ENCODE measurements around the gene PCDHGB1.

PCDHGB1 gene

DNA sequence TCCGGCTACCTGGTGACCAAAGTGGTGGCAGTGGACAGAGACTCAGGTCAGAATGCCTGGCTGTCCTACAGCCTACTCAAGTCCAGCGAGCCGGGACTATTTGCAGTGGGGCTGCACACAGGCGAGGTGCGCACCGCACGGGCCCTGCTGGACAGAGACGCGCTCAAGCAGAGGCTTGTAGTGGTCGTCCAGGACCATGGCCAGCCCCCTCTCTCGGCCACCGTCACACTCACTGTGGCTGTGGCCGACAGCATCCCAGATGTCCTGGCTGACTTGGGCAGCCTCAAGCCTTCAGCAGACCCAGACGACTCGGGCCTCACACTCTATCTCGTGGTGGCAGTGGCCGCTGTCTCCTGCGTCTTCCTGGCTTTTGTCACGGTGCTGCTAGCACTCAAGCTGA, 7.1 kb downstream of the PCDHGB1 start:
- no peak for TF ChIP-seq SPI1 (IDR thresholded peaks at IDR 0.05; ENCODE audit: borderline replicate concordance, low read depth)
- TF ChIP-seq GABPA (IDR thresholded peaks at IDR 0.05; ENCODE audit: low read depth), result no peak
- TF ChIP-seq, protein P1, sequence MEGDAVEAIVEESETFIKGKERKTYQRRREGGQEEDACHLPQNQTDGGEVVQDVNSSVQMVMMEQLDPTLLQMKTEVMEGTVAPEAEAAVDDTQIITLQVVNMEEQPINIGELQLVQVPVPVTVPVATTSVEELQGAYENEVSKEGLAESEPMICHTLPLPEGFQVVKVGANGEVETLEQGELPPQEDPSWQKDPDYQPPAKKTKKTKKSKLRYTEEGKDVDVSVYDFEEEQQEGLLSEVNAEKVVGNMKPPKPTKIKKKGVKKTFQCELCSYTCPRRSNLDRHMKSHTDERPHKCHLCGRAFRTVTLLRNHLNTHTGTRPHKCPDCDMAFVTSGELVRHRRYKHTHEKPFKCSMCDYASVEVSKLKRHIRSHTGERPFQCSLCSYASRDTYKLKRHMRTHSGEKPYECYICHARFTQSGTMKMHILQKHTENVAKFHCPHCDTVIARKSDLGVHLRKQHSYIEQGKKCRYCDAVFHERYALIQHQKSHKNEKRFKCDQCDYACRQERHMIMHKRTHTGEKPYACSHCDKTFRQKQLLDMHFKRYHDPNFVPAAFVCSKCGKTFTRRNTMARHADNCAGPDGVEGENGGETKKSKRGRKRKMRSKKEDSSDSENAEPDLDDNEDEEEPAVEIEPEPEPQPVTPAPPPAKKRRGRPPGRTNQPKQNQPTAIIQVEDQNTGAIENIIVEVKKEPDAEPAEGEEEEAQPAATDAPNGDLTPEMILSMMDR (IDR thresholded peaks at IDR 0.05; ENCODE audit: insufficient read depth, low read length), result no peak
- TF ChIP-seq, protein P2, sequence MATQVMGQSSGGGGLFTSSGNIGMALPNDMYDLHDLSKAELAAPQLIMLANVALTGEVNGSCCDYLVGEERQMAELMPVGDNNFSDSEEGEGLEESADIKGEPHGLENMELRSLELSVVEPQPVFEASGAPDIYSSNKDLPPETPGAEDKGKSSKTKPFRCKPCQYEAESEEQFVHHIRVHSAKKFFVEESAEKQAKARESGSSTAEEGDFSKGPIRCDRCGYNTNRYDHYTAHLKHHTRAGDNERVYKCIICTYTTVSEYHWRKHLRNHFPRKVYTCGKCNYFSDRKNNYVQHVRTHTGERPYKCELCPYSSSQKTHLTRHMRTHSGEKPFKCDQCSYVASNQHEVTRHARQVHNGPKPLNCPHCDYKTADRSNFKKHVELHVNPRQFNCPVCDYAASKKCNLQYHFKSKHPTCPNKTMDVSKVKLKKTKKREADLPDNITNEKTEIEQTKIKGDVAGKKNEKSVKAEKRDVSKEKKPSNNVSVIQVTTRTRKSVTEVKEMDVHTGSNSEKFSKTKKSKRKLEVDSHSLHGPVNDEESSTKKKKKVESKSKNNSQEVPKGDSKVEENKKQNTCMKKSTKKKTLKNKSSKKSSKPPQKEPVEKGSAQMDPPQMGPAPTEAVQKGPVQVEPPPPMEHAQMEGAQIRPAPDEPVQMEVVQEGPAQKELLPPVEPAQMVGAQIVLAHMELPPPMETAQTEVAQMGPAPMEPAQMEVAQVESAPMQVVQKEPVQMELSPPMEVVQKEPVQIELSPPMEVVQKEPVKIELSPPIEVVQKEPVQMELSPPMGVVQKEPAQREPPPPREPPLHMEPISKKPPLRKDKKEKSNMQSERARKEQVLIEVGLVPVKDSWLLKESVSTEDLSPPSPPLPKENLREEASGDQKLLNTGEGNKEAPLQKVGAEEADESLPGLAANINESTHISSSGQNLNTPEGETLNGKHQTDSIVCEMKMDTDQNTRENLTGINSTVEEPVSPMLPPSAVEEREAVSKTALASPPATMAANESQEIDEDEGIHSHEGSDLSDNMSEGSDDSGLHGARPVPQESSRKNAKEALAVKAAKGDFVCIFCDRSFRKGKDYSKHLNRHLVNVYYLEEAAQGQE (IDR thresholded peaks at IDR 0.05; ENCODE audit: insufficient replicate concordance, low read depth), result peak; percentile 55
- TF ChIP-seq POLR2AphosphoS5 (IDR thresholded peaks at IDR 0.05; ENCODE audit: low read depth), result no peak
- no peaks in the 10 kb centered on the region for H3K27me3 ChIP-seq (ENCODE audit: insufficient read depth, poor library complexity, severe bottlenecking)
- no peak overlapping the region for H3K27ac ChIP-seq (replicated peaks)
- no peak overlapping the region for H3K4me3 ChIP-seq (replicated peaks; ENCODE audit: insufficient read depth, low read length)
- no peak for DNase-seq (ENCODE audit: low read depth in 1 of 2, low spot score in 1 of 2)

DNA sequence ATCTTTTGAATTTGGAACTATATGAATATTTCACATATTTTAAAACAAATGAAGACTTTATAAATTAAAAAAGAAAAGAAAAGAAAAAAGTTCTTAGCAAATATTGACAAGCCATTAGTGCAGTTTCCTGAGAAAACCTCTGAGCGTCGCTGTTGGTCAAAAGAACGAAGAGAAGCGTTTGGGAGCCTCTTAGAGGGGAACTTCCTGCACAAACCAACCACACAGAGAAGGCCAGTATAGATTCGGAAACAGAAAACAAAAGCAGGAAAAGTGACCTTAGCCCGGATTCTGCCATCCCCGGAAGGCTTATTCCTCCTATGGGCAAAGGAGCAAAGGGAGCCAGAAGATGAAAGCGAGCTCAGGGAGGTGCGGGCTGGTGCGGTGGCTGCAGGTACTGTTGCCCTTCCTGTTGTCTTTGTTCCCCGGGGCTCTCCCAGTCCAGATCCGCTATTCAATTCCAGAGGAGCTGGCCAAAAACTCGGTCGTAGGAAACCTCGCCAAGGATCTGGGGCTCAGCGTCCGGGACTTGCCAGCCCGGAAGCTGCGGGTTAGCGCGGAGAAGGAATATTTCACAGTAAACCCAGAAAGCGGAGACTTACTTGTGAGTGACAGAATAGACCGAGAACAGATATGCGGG, 10.0 kb downstream of the PCDHGB1 start, which contains the start of gene PCDHGB2:
Gene PCDHGB2, plus strand, starts transcription at position 205 of the 637 bp plus-strand sequence. Its CDS starts 142 bp downstream, at position 347.
- Histone ChIP-seq H3K27me3 (ENCODE audit: insufficient read depth, poor library complexity, severe bottlenecking) (no peaks in the 10 kb centered on the region), H3K27ac (replicated peaks) (no peak within 1 kb of the TSS), H3K4me3 (replicated peaks; ENCODE audit: insufficient read depth, low read length) (no peak within 1 kb of the TSS)
- TF ChIP-seq POLR2AphosphoS5 (IDR thresholded peaks at IDR 0.05; ENCODE audit: low read depth) (no peak), GABPA (IDR thresholded peaks at IDR 0.05; ENCODE audit: low read depth) (no peak), SPI1 (IDR thresholded peaks at IDR 0.05; ENCODE audit: borderline replicate concordance, low read depth) (no peak)
- TF ChIP-seq, protein P2 (IDR thresholded peaks at IDR 0.05; ENCODE audit: insufficient replicate concordance, low read depth), result no peak
- TF ChIP-seq, protein P1 (IDR thresholded peaks at IDR 0.05; ENCODE audit: insufficient read depth, low read length), result no peak
- no peak for DNase-seq (ENCODE audit: low read depth in 1 of 2, low spot score in 1 of 2)

DNA sequence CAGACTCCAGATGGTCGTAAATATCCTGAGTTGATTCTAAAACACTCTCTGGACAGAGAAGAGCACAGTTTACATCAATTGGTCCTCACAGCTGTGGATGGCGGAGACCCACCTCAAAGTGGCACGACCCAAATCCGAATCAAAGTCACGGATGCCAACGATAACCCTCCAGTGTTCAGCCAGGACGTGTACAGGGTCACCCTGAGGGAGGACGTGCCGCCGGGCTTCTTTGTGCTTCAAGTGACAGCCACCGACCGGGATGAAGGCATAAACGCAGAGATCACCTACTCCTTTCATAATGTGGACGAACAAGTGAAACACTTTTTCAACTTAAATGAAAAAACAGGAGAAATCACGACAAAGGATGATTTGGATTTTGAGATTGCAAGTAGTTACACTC, 10.8 kb downstream of the PCDHGB1 start:
- Histone ChIP-seq H3K4me3 (replicated peaks; ENCODE audit: insufficient read depth, low read length) (no peak overlapping the region), H3K27me3 (ENCODE audit: insufficient read depth, poor library complexity, severe bottlenecking) (no peaks in the 10 kb centered on the region), H3K27ac (replicated peaks) (no peak overlapping the region)
- no peak for DNase-seq (ENCODE audit: low read depth in 1 of 2, low spot score in 1 of 2)
- no peak for TF ChIP-seq SPI1 (IDR thresholded peaks at IDR 0.05; ENCODE audit: borderline replicate concordance, low read depth)
- no peak for TF ChIP-seq POLR2AphosphoS5 (IDR thresholded peaks at IDR 0.05; ENCODE audit: low read depth)
- TF ChIP-seq, protein P2 (IDR thresholded peaks at IDR 0.05; ENCODE audit: insufficient replicate concordance, low read depth), result no peak
- TF ChIP-seq GABPA (IDR thresholded peaks at IDR 0.05; ENCODE audit: low read depth), result no peak
- TF ChIP-seq, protein P1 (IDR thresholded peaks at IDR 0.05; ENCODE audit: insufficient read depth, low read length), result no peak
